GM13977 (cell line): ENCODE data around the gene NOTCH2.

Source experiments
- DNase-seq: peaks from one replicate; pipeline ENCODE4 v3.0.0; 2012; ENCODE audit warnings: low spot score
- CTCF ChIP-seq: IDR thresholded peaks from 2 replicates; pipeline ENCODE4 v1.5.1; 2012; ENCODE audit warnings: mild to moderate bottlenecking, control low read depth; ENCODE audit not compliant: insufficient read depth; ENCODE audit errors: extremely low read depth, missing control alignments
- in situ Hi-C: fragments of 300-500 bp; cut with MboI; formaldehyde crosslinking; loops from one replicate; pipeline ENCODE4 v1.12.0; 2022; ENCODE audit warnings: low sequenced_read_pairs, low pct_unique_long_range_greater_than_20kb, mixed read lengths, inconsistent platforms; ENCODE audit not compliant: unreplicated experiment

The NOTCH2 gene

DNA sequence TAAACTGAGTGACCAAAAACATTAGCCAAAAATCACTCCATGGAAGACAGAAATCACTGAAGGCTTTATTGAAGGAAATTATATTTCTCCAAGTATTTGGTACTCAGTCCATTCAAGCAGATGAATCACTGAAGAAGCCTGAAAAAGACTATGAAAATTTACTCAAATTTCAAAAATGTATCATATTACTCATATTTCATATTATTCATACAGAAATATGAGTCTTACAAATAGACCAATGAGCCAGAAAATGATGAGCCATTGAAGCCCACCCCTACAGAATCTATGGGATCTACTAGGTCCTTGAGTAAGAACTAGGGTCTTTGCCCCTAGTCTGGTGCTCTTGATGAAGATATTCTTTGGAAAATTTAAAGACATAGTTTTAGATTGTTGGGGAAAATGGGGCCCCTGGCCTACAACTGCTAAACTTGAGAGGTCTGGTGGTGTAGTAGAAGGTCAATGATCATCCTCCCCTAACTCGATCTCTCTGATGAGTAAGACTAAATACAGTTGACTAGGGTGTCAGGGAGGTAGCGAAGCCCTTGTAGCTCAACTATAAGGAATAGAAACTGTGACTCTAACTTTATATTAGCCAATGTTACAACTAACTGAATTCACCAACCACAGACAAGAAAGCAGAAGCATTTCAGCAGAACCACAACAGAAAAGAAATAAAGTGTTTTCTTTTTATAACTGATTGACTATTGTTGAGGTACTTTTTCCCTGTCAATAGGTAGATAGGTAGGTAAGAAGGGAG is 81.0 kb downstream of the NOTCH2 start:
- TF ChIP-seq CTCF, result no peak
- in situ Hi-C loops, result no loop called here
- peak; percentile 3 for DNase-seq

- in situ Hi-C loops, result no loop called here
- TF ChIP-seq CTCF, result no peak
- DNase-seq, result peak; percentile 11
Measured at GRCh38 chr1:119987686-119988085, 81.8 kb downstream of the NOTCH2 start.

GRCh38 chr1:119987112-119987511 is 82.3 kb downstream of the NOTCH2 start:
- no peak for DNase-seq
- in situ Hi-C loops, result no loop called here
- no peak for TF ChIP-seq CTCF

GRCh38 chr1:119986007-119986497 is 83.4 kb downstream of the NOTCH2 start:
- no peak for TF ChIP-seq CTCF

GRCh38 chr1:119984771-119985170 is 84.7 kb downstream of the NOTCH2 start:
- no peak for TF ChIP-seq CTCF
- DNase-seq, result no peak
- in situ Hi-C loops, result no loop called here

More at GRCh38 chr1:119986007-119986497, 83.4 kb downstream of the NOTCH2 start:
- in situ Hi-C loops, result no loop called here
- no peak for DNase-seq

DNA sequence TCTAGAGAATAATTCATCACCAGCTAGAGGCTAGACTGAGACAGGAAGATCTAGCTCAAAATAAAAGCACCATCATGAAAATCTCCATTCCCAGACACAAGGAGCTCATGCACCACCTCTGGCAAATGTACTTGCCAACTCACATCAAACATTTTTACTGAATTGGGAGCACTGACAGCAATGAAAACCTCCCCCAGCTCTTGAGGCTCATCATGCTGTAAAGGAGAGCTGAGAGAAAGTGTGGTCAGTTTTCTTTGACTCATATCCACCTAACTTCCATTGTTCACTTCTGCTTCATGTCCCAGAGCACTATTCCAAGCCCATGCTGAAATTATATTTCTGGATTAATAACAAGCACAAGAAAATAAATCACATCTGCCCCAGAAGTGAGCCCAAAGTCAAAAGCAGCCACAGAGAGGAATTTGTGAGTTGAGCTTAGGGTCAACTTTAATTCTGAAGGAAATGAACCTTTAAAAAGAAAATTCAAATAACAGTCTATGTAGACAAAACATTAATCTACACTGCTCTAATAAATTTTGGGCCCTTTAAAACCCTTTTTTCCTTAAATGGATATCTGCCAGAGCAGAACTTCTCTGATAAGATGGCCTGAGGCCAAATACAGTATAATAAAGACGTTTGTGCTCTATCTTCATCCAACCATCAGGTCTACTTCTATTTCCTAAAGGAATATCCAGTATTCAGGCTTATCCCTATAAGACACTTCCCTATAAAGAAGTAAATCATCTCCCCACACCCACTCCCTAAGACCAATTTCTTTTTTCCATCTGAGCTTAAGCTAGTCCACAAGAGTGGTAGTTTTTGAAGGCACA is 87.3 kb downstream of the NOTCH2 start:
- DNase-seq, result no peak
- no peak for TF ChIP-seq CTCF
- in situ Hi-C loops, result no loop called here
